Lung (tissue), 12 donors: ENCODE data around the gene RNF217. TPM values are rescaled to one million over a fixed set of nuclear protein-coding genes. Genes with fewer than 3 reads are reported as not detected.

Experiments used
- ATAC-seq: fragments of 200-7000 bp; cut with Tn5 transposase; one replicate; pipeline ENCODE4 v1.9.1; 2020; ENCODE audit warnings: moderate number of reproducible peaks; ENCODE audit not compliant: insufficient read depth, low FRiP score
- DNase-seq, 3 donors: peaks; one replicate each; pipeline ENCODE4 v3.0.0-alpha.2; 2013 to 2017
- H3K27ac ChIP-seq, 2 donors: one replicate each; pipeline ENCODE4 v1.5.1; 2013; ENCODE audit warnings: mild to moderate bottlenecking in 2 of 2, moderate library complexity in 2 of 2, control low read depth in 1 of 2, inconsistent platforms in 1 of 2, low read depth in 1 of 2, low read length in 1 of 2
- H3K27me3 ChIP-seq, 3 donors: one replicate each; pipeline ENCODE4 v1.5.1; 2013; ENCODE audit warnings: low read length in 2 of 3; ENCODE audit not compliant: control insufficient read depth in 3 of 3, insufficient read depth in 3 of 3
- H3K36me3 ChIP-seq, 4 donors: one replicate each; pipeline ENCODE4 v1.5.1; 2013; ENCODE audit warnings: low read length in 4 of 4, mild to moderate bottlenecking in 1 of 4, moderate library complexity in 1 of 4; ENCODE audit not compliant: control insufficient read depth in 4 of 4, insufficient read depth in 4 of 4
- H3K4me1 ChIP-seq, 5 donors: one replicate each; pipeline ENCODE4 v1.5.1; 2013; ENCODE audit warnings: low read length in 5 of 5, mild to moderate bottlenecking in 2 of 5, moderate library complexity in 1 of 5; ENCODE audit not compliant: control insufficient read depth in 5 of 5, insufficient read depth in 5 of 5
- H3K4me3 ChIP-seq: one replicate; pipeline ENCODE4 v1.5.1; 2013; ENCODE audit warnings: mild to moderate bottlenecking, control low read depth, moderate library complexity
- H3K9ac ChIP-seq, 2 donors: one replicate each; pipeline ENCODE4 v1.5.1; 2013; ENCODE audit warnings: low read length in 2 of 2, control low read depth in 1 of 2; ENCODE audit not compliant: insufficient read depth in 1 of 2
- H3K9me3 ChIP-seq, 4 donors: one replicate each; pipeline ENCODE4 v1.5.1; 2013; ENCODE audit warnings: low read length in 3 of 4, mild to moderate bottlenecking in 1 of 4, moderate library complexity in 1 of 4; ENCODE audit not compliant: control insufficient read depth in 4 of 4, insufficient read depth in 3 of 4
- WGBS, 2 donors: extraction: QIAGEN DNeasy Blood & Tissue Kit; methylation state at CpG; one replicate each; pipeline ENCODE4 v1.1.7; 2013; 5-methylcytosine and 5-hydroxymethylcytosine counted together
- polyA plus RNA-seq, 2 donors: library from polyadenylated mRNA; stranded (reverse); fragments of 200-250 nt; gene quantifications; one replicate each; pipeline ENCODE4 v1.2.1, GENCODE V29; 2013
- total RNA-seq, 2 donors: library from RNA; depleted of rRNA in 1 of 2; stranded (reverse); fragments of >200 nt in 1 of 2; gene quantifications; one replicate each; pipeline ENCODE4 v1.2.1, GENCODE V29; 2014 to 2021
- TF ChIP-seq, protein P1 (sequence below): IDR thresholded peaks from 2 replicates; pipeline ENCODE4 v1.5.1; 2012; ENCODE audit warnings: mild to moderate bottlenecking; ENCODE audit errors: control extremely low read depth, extremely low read depth
- donor health status: control.
- donor health status: control.
- donor health status: Bipolar disorder and iron deficiency.
- donor health status: healthy.
- donor health status: DM: yes; HTN: yes; CAD: no.

Gene RNF217
- total and polyA plus RNA-seq, 4 donors: 3.1 to 58.6 (median 13.6) TPM

DNA sequence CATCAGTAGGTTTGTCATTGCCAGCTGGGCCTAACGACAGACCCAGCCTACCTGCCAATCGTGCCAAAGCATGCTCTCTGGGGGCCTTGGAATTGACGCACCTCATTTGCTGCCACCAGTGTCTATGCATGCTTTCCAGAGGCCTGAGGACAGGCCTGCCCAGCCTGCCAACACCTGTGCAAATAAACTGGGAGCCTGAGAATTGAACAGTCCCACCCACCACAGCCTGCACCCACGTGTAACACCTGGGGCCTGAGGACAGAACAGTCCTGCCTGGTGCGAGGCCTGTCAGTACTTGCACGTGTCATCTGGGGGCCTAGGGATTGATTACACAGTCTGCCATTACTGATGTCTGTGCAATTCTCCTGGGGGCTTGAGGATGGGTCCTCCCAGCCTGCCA is 6.2 kb upstream of the RNF217 start:
- TF ChIP-seq, protein P1, sequence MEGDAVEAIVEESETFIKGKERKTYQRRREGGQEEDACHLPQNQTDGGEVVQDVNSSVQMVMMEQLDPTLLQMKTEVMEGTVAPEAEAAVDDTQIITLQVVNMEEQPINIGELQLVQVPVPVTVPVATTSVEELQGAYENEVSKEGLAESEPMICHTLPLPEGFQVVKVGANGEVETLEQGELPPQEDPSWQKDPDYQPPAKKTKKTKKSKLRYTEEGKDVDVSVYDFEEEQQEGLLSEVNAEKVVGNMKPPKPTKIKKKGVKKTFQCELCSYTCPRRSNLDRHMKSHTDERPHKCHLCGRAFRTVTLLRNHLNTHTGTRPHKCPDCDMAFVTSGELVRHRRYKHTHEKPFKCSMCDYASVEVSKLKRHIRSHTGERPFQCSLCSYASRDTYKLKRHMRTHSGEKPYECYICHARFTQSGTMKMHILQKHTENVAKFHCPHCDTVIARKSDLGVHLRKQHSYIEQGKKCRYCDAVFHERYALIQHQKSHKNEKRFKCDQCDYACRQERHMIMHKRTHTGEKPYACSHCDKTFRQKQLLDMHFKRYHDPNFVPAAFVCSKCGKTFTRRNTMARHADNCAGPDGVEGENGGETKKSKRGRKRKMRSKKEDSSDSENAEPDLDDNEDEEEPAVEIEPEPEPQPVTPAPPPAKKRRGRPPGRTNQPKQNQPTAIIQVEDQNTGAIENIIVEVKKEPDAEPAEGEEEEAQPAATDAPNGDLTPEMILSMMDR: no peak
- Histone ChIP-seq H3K27ac (no peak overlapping the region), H3K9me3 (no peaks in the 10 kb centered on the region), H3K4me3 (no peak overlapping the region), H3K9ac (no peak overlapping the region), H3K4me1 (peaks cover 0 to 14% (median 0%) of the 10 kb centered on the region in 5 donors), H3K36me3 (no peaks in the 10 kb centered on the region), H3K27me3 (no peaks in the 10 kb centered on the region)
- ATAC-seq (no peak), DNase-seq (no peak)
- WGBS, 2 donors: 94 to 96% methylated on average over 6 of the region's 6 CpGs

DNA sequence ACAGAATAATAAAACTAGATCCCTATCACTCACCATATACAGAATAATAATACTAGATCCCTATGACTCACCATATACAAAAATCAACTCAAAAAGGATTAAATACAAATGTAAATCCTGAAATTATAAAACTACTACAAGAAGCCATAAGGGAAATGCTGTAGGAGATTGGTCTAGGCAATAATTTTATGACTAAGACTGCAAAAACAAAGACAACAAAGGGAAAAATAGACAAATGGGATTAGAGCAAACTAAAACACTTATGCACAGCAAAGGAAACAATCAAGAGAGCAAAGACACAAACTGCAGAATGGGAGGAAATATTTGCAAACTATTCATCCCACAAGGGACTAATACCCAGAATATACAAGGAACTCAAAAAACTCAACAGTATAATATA is 4.1 kb upstream of the RNF217 start:
- Histone ChIP-seq H3K4me3 (no peak overlapping the region), H3K36me3 (no peaks in the 10 kb centered on the region), H3K9me3 (no peaks in the 10 kb centered on the region), H3K4me1 (peaks cover 0 to 21% (median 0%) of the 10 kb centered on the region in 5 donors), H3K27ac (no peak overlapping the region), H3K9ac (no peak overlapping the region), H3K27me3 (no peaks in the 10 kb centered on the region)
- DNase-seq (no peak), ATAC-seq (no peak)
- TF ChIP-seq, protein P1: no peak

DNA sequence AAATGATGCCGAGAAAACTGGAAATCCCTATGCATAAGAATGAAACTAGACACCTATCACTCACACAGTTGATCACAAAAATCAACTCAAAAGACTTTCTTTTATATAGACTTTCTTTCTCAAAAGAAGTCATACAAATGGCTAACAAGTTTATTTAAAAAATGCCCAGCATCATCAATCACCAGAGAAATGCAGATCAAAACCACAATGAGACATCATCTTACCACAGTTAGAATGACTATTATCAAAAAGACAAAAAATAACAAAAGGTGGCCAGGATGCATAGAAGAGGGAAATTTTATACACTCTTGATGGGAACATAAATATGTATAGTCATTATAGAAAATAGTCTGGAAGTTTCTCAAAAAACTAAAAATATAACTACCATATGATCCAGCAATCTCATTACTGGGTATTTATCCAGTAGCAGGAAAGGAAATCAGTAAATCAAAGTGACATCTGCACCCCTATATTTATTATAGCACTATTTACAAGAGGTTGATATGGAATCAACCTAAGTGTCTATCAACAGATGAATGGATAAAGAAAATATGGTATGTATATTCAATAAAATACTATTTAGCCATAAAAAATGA is 3.4 kb upstream of the RNF217 start:
- no peak overlapping the region for H3K27ac ChIP-seq
- H3K36me3 ChIP-seq: no peaks in the 10 kb centered on the region
- H3K27me3 ChIP-seq: no peaks in the 10 kb centered on the region
- DNase-seq (no peak), ATAC-seq (no peak)
- TF ChIP-seq, protein P1: no peak
- 89 to 95% methylated on average over 1 of the region's 1 CpG for WGBS, 2 donors
- H3K9ac ChIP-seq: no peak overlapping the region
- H3K9me3 ChIP-seq: no peaks in the 10 kb centered on the region
- no peak overlapping the region for H3K4me3 ChIP-seq
- peaks cover 0 to 24% (median 0%) of the 10 kb centered on the region in 5 donors for H3K4me1 ChIP-seq
